ENCODE data around the gene NFILZ. TPM values are rescaled to one million over a fixed set of nuclear protein-coding genes. Genes with fewer than 3 reads are reported as not detected.

NFILZ gene
- total RNA-seq, 6 experiments from 2014 or later, result not detected

DNA sequence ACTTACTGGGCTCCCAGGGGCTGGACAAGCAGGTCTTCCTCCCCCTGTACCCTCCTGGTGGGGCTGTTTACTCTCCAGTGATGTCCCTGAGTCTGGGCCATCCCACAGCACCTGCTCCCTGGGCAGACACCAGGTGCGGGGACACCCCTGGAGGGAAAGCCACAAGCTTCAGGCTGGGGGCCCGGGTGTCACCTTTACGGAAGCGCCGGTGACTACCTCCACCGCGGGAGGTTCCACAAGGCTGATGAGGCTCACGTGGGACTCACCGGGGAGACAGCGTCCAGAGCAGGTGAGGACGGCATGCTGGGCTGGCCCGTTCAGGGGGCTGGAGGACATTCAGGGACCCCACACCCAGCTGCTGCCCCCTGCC is 24.9 kb downstream of the NFILZ start:
- WGBS (ENCODE audit: insufficient coverage, low coverage, low lambda C conversion rate, missing lambda C conversion rate), result no CpG with 5 or more reads among the region's 12 CpGs
- Histone ChIP-seq H3K4me1 (no peaks in the 10 kb centered on the region), H3K27me3 (no peaks in the 10 kb centered on the region), H3K36me3 (no peaks in the 10 kb centered on the region), H3K9me3 (no peaks in the 10 kb centered on the region), H3K27ac (no peak overlapping the region), H3K4me3 (no peak overlapping the region)
- DNase-seq, result no peak
- intact Hi-C loops (cut with DNase I), result no loop called here
- ATAC-seq, result peak in 1 of 4 donors; percentile 26
- TF ChIP-seq CTCF (IDR thresholded peaks at IDR 0.05) (no peak), POLR2A (IDR thresholded peaks at IDR 0.05) (no peak)

DNA sequence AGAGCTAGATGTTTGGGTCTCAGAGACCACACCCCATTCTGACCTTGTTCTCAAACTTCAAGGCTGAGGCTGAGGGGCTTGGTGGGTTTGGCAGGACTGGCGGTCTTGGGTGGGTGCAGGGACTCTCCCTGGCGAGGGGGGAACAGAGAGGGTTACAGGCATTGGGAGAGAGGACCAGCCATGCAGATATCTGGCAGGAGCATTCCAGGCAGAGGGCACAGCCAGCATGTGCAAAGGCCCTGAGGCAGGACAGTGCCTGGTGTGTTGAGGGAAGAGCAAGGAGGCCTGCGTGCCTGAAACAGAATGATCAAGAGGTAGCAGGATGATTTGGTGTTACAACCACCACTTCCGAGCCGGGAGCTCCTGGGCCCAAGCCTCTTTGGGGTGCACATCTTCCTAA is 27.4 kb downstream of the NFILZ start:
- TF ChIP-seq POLR2A (IDR thresholded peaks at IDR 0.05) (no peak), CTCF (IDR thresholded peaks at IDR 0.05) (no peak)
- no peak for ATAC-seq
- no peaks in the 10 kb centered on the region for H3K4me1 ChIP-seq
- no peak for DNase-seq
- no peak overlapping the region for H3K27ac ChIP-seq
- H3K4me3 ChIP-seq, result no peak overlapping the region
- no peaks in the 10 kb centered on the region for H3K27me3 ChIP-seq
- H3K9me3 ChIP-seq, result no peaks in the 10 kb centered on the region
- intact Hi-C loops (cut with DNase I), result no loop called here
- H3K36me3 ChIP-seq, result no peaks in the 10 kb centered on the region
- 60% methylated on average over 1 of the region's 5 CpGs for WGBS (ENCODE audit: insufficient coverage, low coverage, low lambda C conversion rate, missing lambda C conversion rate)

DNA sequence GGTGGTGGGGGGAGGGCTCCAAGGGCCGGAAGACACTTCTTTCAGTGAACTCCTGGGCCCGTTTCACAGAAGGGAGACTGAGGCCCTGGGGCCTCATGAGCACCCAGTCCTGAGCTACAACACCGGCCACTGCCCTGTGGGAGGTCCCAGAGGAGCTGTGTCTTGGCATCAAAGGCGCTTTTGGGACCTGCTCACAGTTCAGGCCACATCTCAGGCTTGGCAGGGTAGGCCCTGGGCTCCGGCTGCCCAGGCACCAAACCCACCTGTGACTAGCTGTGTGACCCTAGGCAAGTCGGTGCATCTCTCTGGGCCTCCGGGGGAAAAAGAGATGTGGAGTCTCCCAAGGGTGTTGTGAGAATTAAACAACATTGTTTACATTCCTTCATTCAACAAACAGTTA is 29.5 kb downstream of the NFILZ start:
- Histone ChIP-seq H3K9me3 (no peaks in the 10 kb centered on the region), H3K4me1 (no peaks in the 10 kb centered on the region), H3K36me3 (no peaks in the 10 kb centered on the region), H3K27me3 (no peaks in the 10 kb centered on the region), H3K4me3 (no peak overlapping the region), H3K27ac (no peak overlapping the region)
- TF ChIP-seq POLR2A (IDR thresholded peaks at IDR 0.05), result no peak
- TF ChIP-seq CTCF (IDR thresholded peaks at IDR 0.05), result no peak
- ATAC-seq, result no peak
- DNase-seq, result no peak
- intact Hi-C loops (cut with DNase I), result no loop called here
- WGBS (ENCODE audit: insufficient coverage, low coverage, low lambda C conversion rate, missing lambda C conversion rate), result no CpG with 5 or more reads among the region's 7 CpGs

GRCh38 chr19:8662263-8662662 is 31.8 kb downstream of the NFILZ start:
- intact Hi-C loops (cut with DNase I), result no loop called here
- DNase-seq, result no peak
- no peak for ATAC-seq
- Histone ChIP-seq H3K36me3 (no peaks in the 10 kb centered on the region), H3K4me3 (no peak overlapping the region), H3K27ac (no peak overlapping the region), H3K9me3 (no peaks in the 10 kb centered on the region), H3K27me3 (no peaks in the 10 kb centered on the region), H3K4me1 (no peaks in the 10 kb centered on the region)
- 70% methylated on average over 4 of the region's 4 CpGs for WGBS (ENCODE audit: insufficient coverage, low coverage, low lambda C conversion rate, missing lambda C conversion rate)
- TF ChIP-seq CTCF (IDR thresholded peaks at IDR 0.05) (no peak), POLR2A (IDR thresholded peaks at IDR 0.05) (no peak)
